ENCODE data around the gene TIPARP.
"Not testable (repeated sequence)": the region's sequence is repeated elsewhere in the genome, so short reads cannot be mapped to it uniquely, and the experiment has no call there.

The TIPARP gene

DNA sequence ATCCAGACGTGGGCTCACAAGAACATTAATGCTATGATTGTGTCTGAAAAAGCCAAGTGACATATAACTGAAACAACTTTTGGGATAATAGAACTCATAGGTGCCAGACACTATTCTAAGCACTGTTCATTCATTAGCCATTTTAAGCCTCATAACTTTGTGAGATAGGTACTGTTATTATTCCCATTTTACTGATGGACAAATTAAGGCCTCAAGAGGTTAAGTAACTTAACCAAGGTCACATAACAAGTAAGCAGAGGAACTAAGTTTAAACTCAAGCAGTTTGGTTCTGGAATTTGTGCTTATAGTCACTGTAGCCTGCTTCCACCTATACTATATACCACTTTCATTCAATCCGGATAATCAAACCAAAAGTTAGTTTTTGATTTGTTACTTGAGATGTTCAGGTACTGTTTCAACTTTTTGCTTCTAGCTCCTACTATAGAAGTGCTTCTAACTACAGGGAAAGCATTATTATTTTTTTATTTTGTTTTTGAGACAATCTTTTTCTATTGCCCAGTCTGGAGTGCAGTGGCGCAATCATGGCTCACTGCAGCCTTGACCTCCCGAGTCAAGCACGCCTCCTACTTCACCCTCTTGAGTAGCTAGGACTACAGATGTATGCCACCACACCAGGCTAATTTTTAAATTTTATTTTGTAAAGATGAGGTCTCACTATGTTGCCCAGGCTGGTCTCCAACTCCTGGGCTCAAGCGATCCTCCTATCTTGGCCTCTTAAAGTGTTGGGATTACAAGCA, 41.9 kb downstream of the TIPARP start:
- DNase-seq = no peak

DNA sequence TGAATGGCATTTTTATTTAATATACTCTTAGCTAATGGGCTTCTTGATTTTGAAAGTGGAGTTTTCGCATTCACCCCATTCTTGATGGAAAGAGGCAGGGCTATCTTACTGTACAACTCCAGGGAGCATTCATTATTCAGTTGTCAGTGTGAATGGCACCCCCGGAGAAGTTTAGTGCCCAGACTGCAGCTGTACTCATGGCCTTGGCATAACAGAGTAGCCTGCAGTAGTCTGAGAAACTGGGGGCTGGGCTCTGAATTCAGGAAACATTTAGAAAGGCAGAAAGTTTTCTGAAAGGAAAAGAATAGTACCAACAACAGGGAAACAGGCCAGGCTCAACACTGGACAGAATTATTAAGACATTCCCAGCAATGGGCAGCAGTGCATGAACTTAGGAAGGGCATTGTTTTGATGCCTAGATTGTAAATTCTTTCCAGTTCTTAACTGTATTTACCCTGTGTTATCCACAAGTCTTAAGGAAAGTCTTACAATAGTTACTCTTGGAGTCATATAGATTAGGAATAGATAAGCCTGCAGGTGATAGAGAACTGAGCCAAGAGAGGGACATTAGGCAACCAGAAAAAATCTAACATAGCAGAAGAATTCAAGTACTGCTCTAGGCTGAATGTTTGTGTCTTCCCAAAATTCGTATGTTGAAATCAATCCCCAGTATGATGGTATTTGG, 44.4 kb downstream of the TIPARP start:
- DNase-seq = no peak

- no peak for DNase-seq
Observed at GRCh38 chr3:156720826-156721225, 46.4 kb downstream of the TIPARP start.

DNA sequence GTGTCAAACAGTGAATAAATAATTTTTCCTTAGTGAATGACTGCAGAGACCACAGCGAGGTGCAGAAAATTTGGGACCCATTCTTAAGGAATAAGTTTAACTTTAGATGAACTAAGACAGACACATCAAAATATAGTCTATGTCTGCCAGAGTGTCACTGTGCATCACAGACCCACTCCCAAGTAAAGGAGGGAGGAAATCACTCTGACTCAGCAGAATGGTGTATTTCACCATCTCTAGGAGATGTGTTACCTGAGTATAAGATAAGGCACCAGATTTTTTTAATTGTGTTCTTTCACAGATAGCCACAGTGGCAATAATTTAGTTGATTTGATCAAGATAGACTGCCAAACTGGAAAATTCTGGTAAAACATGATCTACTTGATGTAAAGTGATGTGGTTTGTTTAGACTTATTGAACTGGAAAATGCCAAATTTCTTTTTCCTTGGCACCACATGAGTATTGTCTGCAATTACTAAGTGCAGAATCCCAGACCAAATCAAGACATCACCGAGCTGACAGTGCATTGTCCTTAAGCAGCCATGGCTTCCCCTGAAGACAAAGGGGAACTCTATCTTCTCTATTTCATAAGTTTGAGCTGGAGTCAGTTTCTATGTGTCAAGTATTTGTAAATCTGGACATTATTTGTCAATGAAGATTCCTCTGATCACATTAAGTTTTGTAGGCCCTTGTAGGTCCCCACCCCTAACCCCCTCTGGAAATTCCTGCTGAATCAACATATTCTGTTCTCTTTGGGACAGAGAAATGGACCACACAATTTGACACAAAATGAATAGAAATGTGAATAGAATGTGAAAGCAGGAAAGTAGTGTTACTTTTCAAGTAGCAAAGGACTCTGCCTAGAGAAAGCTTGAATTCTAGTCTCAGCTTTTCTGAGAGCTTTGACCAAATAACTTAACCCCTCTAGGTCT, 47.6 kb downstream of the TIPARP start:
- DNase-seq = no peak

DNA sequence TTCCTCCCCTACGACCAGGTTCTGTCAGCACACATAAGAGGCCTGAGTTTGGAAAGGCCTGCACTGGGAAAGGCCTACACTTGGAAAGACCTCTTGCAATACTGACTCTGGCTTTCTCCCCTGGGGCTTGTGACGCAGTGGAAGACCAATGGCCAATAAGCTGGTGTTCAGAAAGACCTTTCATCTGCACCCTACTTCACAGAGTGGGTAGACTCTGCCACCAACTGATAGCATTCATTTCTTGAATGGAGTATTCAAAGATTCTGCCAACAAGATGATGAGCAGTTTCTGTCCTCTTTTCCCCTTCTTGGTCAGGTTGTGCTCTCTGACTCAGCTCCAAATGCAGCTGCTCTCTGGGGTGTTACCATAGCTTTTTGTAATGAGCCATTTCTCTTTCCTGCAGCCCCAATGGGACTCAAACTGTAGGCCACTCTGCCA, 48.8 kb downstream of the TIPARP start:
- DNase-seq = no peak

GRCh38 chr3:156725682-156726081, 51.3 kb downstream of the TIPARP start:
- DNase-seq = no peak

DNA sequence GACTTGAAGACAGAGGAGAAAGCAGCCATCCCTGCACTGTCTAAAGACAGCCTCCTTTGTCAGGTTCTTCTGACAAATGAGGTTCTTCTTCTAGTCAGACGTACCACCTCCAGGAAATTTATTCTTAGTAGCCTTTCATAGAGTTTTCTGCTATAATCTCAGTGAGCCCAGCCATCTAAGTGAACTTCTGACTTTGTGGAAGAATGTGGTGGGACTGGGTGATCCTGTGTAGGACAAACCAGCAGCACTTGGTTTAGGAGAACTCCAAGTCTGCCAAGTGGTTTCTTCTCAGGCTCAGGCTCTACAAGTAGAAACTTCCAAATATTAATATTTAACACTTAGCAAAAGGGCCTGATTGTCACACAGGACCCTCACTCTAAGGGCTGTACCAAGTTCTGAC, 52.1 kb downstream of the TIPARP start:
- DNase-seq = no peak

DNA sequence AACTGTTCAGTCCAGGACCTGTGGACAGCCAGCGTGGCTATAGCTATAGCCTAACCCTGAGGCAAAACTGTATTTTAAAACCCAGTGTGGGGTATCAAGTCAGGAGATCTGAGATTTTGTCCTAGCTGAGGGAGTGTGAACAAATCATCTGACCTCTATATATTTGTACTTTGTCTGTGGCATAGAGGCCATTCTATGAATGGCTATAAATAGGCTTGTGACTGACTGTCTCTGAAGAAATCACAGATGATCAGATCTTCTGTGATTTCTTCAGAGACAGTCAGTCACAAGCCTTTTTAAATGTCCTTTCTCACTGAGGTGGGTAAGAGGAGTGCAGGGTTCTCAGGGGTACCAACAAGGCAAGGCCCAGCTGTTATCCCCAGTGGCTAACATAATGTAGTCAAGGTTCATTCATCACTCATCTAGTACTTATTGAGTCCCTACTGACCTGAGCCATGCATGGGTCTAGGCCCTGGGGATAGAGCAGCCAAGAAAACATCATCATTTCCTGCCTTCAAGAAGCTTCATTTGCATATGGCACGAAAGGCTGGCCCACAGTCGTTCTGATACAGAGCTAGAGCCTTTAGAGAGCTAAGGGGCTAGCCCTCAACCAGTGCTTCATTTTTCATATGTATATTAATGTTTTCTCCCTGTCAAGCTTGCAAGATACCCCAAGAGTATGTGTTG, 53.3 kb downstream of the TIPARP start:
- DNase-seq = no peak

DNA sequence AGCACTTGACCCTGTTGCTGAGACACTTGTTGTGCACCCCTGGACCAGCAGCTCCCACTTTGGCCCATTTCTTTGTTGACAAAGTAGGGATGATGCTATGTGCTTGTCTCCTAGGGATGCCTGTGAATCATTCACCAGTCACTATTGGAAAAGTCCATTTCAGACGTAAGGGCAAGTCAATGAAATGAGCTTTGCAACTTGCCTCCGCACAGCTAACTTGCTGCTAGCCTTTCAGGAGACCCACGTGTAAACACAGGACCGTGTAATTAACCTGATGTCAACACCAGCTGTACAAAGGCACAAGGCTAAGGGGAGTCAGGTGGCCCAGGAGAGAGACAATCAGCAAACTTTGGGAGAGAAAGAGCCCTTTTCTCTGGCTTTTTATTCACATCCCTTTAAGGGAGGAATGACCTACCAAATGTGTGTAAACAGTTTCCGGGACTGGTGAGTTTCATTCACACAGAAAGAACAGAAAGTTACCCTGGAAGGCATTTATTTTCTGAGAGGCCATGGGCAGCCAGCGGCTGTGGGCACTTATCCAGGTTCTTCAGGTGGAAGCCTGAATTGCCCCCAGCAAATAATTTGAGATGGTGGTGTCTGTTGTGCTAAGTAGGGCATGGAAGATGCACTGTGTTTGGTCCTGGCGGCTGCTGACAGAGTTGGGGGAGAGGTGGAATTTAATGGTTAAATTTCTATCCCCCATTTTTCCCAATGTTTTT, 54.0 kb downstream of the TIPARP start:
- no peak for DNase-seq

- DNase-seq = no peak
Observed at GRCh38 chr3:156729460-156730179, 55.2 kb downstream of the TIPARP start.

DNA sequence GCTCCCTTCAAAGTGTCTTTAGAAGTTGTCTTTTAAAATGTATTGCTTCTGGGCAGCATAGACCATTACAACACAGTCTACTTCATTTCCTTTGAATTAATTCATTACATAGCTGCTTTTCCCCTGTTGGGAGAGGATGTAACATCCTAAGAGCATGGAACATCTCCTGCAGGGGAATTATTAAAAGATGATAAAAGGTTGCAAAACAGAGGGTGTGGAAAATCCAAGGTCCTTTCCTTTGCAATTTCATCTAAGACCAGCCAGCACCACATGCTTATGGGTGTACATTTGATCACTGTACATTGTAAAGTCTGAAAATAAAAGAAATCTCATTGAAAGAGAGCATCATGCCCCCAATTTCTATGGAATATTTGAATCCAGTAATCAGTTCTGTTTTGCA, 57.4 kb downstream of the TIPARP start:
- DNase-seq = no peak

DNA sequence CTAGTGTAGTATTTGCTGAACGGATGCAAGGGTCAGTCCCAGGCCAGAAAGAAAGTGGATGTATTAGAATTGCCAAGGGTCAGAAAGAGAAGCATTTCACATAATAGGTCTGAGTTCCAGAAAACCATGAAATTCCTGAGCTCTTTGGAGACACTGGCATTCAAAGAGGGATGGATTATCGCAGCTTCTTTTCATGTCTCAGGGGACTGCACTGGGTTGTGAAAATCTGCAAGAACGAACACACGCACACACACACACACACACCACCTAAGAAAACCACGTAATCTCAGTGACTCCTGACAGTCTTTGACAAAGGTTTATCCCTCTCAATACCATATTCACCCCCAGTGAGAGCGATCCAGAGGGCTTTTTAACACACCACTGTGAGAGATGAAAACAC, 57.9 kb downstream of the TIPARP start:
- DNase-seq = no peak

- DNase-seq = no peak
Observed at GRCh38 chr3:156732715-156733421, 58.5 kb downstream of the TIPARP start.

DNA sequence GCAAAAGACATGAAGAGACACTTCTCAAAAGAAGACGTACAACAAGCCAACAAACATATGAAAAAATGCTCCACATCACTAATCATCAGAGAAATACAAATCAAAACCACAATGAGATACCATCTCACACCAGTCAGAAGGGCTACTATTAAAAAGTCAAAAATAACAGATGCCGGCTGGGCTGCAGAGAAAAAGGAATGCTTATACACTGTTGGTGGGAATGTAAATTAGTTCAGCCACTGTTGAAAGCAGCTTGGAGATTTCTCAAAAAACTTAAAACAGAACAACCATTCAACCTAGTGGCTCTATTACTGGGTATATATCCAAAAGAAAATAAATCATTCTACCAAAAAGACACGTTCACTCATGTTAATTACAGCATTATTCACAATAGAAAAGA, 60.3 kb downstream of the TIPARP start:
- not testable (repeated sequence) for DNase-seq

GRCh38 chr3:156735471-156735870, 61.1 kb downstream of the TIPARP start:
- no peak for DNase-seq

DNA sequence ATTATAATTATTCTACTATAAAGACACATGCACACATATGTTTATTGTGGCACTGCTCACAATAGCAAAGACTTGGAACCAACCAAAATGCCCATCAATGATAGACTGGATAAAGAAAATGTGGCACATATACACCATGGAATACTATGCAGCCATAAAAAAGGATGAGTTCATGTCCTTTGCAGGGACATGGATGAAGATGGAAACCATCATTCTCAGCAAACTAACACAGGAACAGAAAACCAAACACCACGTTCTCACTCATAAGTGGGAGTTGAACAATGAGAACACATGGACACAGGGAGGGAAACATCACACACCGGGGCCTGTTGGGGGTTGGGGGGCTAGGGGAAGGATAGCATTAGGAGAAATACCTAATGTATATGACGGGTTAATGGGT, 62.7 kb downstream of the TIPARP start:
- DNase-seq = not testable (repeated sequence)

DNA sequence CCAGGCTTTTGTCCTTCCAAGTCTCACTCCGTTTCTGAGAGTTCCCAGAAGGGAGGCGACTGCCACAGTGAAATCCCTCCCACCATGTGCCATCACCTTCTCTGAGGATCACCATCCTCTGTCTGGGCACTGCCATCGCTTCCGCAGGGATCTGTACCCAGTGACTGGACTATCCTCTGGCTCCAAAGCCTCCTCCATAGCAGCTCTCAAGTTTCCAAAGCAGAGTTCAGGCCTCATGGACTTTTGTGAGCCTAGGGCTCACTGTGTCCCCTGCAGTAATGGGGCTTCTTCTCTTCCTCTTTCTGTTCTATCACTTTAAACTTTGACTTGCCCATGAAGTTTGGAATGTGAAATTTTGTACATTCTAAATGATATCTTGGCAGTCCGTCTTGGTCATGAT, 63.9 kb downstream of the TIPARP start:
- DNase-seq = no peak

GRCh38 chr3:156739976-156740375, 65.6 kb downstream of the TIPARP start:
- no peak for DNase-seq

GRCh38 chr3:156740581-156740980, 66.2 kb downstream of the TIPARP start:
- DNase-seq = not testable (repeated sequence)

GRCh38 chr3:156741935-156742334, 67.5 kb downstream of the TIPARP start:
- DNase-seq = no peak

DNA sequence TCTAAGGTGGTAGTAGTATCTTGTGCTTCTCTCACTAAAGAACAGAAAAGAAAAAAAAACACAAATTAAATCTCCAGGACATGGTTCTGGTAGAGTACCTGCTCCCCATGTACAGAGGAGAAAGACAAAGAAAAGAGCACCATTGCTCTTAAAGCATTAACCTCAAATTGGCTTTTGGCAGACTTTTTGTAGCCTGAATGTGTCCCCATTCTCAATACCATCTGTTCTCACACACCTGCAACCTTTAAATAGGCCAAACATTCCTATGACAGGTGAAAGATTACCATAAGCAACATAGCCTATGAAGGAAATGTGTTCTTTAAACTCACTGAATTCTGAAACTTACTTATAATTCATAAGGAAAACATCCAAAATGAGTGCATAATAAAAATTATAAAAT, 68.0 kb downstream of the TIPARP start:
- no peak for DNase-seq

All from stimulated activated CD4-positive, alpha-beta T cell treated with anti-CD3 and anti-CD28 coated beads, Interleukin-4, amount 100 ng/mL, for 4 hours (primary cell).